ENCODE measurements around the gene TBC1D23. TPM values are rescaled to one million over a fixed set of nuclear protein-coding genes. Genes with fewer than 3 reads are reported as not detected.
A peak's percentile ranks its signal among the peaks of the same experiment; 100 is the strongest.
"Not testable (repeated sequence)": the region's sequence is repeated elsewhere in the genome, so short reads cannot be mapped to it uniquely, and the experiment has no call there.

Gene TBC1D23
- total RNA-seq, 1 donor from 2014 or later, result 36.6 TPM

GRCh38 chr3:100257586-100257985 lies 3.2 kb upstream of the TBC1D23 start:
- Histone ChIP-seq H3K36me3 (ENCODE audit: control insufficient read depth, insufficient read depth, low read length) (no peaks in the 10 kb centered on the region), H3K4me3 (ENCODE audit: low read depth, low read length) (no peak overlapping the region), H3K27me3 (ENCODE audit: control insufficient read depth, insufficient read depth, low read length) (no peaks in the 10 kb centered on the region)
- DNase-seq (ENCODE audit: low read depth) (no peak), FAIRE-seq (no peak)
- no peak for TF ChIP-seq CTCF (IDR thresholded peaks at IDR 0.05; ENCODE audit: insufficient read depth, low read length, severe bottlenecking)

GRCh38 chr3:100260081-100260684 lies 609 bp upstream of the TBC1D23 start:
- DNase-seq (ENCODE audit: low read depth) (no peak), FAIRE-seq (no peak)
- TF ChIP-seq CTCF (IDR thresholded peaks at IDR 0.05; ENCODE audit: insufficient read depth, low read length, severe bottlenecking), result no peak
- H3K27me3 ChIP-seq (ENCODE audit: control insufficient read depth, insufficient read depth, low read length), result no peaks in the 10 kb centered on the region
- H3K36me3 ChIP-seq (ENCODE audit: control insufficient read depth, insufficient read depth, low read length), result no peaks in the 10 kb centered on the region
- peak overlapping the region; percentile 33 for H3K4me3 ChIP-seq (ENCODE audit: low read depth, low read length)

DNA sequence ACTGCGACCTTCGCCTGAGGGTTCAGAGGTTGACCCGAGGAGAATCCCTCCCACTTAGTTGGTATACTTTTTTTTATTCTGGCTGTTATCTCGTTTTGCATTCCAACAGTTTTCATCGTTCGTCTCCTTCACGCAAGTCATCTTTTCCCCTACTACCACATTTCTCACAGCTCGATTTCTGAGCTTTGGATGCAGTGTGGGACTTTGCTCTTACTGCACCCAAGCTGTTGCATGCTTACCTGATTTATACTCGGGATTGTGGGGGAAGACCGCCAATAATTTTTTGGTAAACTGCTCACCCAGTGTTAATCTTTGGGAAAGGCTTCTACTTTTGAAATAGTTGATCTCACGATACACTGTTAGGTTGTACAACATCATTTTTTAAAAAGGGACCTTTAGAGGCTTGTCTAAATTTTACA lies 702 bp downstream of the TBC1D23 start:
- Histone ChIP-seq H3K27me3 (ENCODE audit: control insufficient read depth, insufficient read depth, low read length) (no peaks in the 10 kb centered on the region), H3K36me3 (ENCODE audit: control insufficient read depth, insufficient read depth, low read length) (no peaks in the 10 kb centered on the region), H3K4me3 (ENCODE audit: low read depth, low read length) (peak overlapping the region; percentile 68)
- FAIRE-seq, result no peak
- no peak for TF ChIP-seq CTCF (IDR thresholded peaks at IDR 0.05; ENCODE audit: insufficient read depth, low read length, severe bottlenecking)
- DNase-seq (ENCODE audit: low read depth), result no peak

DNA sequence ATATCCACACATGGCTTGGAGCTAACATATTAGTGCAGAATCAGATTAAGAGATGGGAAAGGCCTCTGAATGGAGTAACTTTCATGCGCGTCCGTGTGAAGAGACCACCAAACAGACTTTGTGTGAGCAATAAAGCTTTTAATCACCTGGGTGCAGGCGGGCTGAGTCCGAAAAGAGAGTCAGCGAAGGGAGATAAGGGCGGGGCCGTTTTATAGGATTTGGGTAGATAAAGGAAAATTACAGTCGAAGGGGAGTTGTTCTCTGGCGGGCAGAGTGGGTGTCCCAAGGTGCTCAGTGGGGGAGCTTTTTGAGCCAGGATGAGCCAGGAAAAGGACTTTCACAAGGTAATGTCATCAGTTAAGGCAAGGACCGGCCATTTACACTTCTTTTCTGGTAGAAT lies 2.1 kb downstream of the TBC1D23 start:
- H3K27me3 ChIP-seq (ENCODE audit: control insufficient read depth, insufficient read depth, low read length); H3K36me3 ChIP-seq (ENCODE audit: control insufficient read depth, insufficient read depth, low read length); DNase-seq (ENCODE audit: low read depth); H3K4me3 ChIP-seq (ENCODE audit: low read depth, low read length); FAIRE-seq: not testable (repeated sequence)

GRCh38 chr3:100263583-100263982 lies 2.8 kb downstream of the TBC1D23 start:
- DNase-seq (ENCODE audit: low read depth), result no peak
- Histone ChIP-seq H3K36me3 (ENCODE audit: control insufficient read depth, insufficient read depth, low read length) (no peaks in the 10 kb centered on the region), H3K27me3 (ENCODE audit: control insufficient read depth, insufficient read depth, low read length) (no peaks in the 10 kb centered on the region), H3K4me3 (ENCODE audit: low read depth, low read length) (no peak overlapping the region)
- no peak for FAIRE-seq
- TF ChIP-seq CTCF (IDR thresholded peaks at IDR 0.05; ENCODE audit: insufficient read depth, low read length, severe bottlenecking), result no peak

GRCh38 chr3:100264242-100264641 lies 3.5 kb downstream of the TBC1D23 start:
- DNase-seq (ENCODE audit: low read depth), result no peak
- H3K27me3 ChIP-seq (ENCODE audit: control insufficient read depth, insufficient read depth, low read length), result no peaks in the 10 kb centered on the region
- no peak for FAIRE-seq
- no peak for TF ChIP-seq CTCF (IDR thresholded peaks at IDR 0.05; ENCODE audit: insufficient read depth, low read length, severe bottlenecking)
- no peaks in the 10 kb centered on the region for H3K36me3 ChIP-seq (ENCODE audit: control insufficient read depth, insufficient read depth, low read length)
- no peak overlapping the region for H3K4me3 ChIP-seq (ENCODE audit: low read depth, low read length)

All from bronchial epithelial cell (primary cell).